Gastrocnemius medialis (tissue), 4 donors: ENCODE results near the gene LRRC31.

Experiments used
- POLR2A ChIP-seq, 2 donors: fragments of 450-650 bp; IDR thresholded peaks; one replicate each; pipeline ENCODE4 v1.6.1; 2017; ENCODE audit warnings: antibody characterized with exemption in 2 of 2, mild to moderate bottlenecking in 2 of 2, moderate library complexity in 2 of 2
- TF ChIP-seq, protein P1 (sequence below), 5 experiments: fragments of 450-650 bp in 3 of 5; fragments of 200-600 bp in 2 of 5; sonication (generic) in 2 of 5; IDR thresholded peaks in 4 of 5; conservative IDR thresholded peaks in 1 of 5; 1 replicate in 4 of 5; 2 replicates in 1 of 5; pipeline ENCODE4 v1.5.1; 2016 to 2019; ENCODE audit warnings: antibody characterized with exemption in 5 of 5, mild to moderate bottlenecking in 3 of 5, moderate library complexity in 3 of 5

DNA sequence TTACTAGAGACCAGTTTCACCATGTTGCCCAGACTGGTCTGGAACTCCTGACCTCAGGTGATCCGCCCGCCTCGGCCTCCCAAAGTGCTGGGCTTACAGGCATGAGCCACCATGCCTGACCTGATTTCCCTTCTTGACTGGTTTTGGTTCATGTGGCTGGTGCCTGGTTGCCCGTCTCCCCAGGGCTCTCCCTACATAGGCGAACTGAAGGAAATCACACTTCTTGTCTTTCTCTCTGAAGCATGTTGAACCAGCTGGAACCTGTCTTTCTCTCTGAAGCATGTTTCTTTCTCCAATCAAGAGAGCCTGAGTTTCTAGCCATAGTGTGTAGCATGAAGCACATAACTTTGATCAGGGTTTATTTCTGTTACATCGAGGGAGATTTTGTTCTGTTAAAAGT, 25.3 kb upstream of the LRRC31 start:
- TF ChIP-seq, protein P1, sequence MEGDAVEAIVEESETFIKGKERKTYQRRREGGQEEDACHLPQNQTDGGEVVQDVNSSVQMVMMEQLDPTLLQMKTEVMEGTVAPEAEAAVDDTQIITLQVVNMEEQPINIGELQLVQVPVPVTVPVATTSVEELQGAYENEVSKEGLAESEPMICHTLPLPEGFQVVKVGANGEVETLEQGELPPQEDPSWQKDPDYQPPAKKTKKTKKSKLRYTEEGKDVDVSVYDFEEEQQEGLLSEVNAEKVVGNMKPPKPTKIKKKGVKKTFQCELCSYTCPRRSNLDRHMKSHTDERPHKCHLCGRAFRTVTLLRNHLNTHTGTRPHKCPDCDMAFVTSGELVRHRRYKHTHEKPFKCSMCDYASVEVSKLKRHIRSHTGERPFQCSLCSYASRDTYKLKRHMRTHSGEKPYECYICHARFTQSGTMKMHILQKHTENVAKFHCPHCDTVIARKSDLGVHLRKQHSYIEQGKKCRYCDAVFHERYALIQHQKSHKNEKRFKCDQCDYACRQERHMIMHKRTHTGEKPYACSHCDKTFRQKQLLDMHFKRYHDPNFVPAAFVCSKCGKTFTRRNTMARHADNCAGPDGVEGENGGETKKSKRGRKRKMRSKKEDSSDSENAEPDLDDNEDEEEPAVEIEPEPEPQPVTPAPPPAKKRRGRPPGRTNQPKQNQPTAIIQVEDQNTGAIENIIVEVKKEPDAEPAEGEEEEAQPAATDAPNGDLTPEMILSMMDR (IDR thresholded peaks at IDR 0.05 in 4 of 5, conservative IDR thresholded peaks at IDR 0.05 in 1 of 5) = no peak
- TF ChIP-seq POLR2A (IDR thresholded peaks at IDR 0.05) = no peak
